Measurements from ENCODE around the gene CEBPG.

Gene CEBPG

DNA sequence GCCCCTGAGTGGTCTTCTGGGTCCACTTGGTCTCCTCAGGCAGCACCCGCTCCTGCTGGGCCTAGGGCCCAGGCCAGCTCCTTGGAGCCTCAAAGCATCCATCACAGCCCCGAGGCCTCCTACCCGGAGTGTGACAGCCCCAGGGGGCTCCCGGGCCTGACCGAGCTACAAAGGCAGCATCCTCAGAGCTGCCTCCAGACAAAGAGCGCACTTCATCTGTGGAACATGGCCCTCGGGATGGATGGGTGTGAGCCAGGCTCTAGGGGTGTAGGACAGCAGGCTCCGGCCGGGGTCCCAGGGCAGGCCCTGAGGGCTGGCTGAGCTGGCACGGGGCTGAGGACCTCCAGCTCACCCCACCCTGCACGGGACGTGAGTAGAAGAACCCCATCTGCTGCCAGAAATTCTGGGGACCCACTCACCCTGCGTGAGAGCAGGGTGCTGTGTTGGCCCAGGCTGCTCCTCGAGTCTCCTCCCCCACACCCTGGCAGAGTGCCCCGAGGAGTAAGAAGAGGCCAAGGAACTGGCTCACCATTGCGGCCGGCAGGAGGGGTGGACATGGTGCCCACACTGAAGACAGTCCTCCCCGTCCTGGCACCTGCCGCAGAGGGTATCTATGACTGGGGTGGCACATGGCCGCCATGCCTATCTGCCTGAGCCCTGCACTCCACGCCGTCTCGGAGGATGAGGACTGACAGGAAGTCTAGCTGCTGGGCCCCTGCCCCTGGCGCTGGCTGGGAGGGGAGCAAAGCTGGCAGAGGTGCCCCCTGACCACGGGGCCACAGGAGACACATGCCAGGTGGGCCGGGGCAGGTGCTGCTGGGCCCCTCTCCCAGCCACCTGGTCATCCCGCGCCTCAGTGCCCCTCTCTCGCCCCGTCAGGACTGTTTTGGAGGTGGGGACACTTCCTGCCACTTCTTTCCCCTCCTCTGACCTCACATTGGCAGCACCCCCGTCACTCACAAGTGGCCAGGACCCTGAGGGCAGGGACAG is 22.3 kb downstream of the CEBPG start:
- DNase-seq (ENCODE audit: low read depth), result peak; percentile 48

GRCh38 chr19:33396701-33397535 is 23.4 kb downstream of the CEBPG start:
- DNase-seq (ENCODE audit: low read depth), result no peak

DNA sequence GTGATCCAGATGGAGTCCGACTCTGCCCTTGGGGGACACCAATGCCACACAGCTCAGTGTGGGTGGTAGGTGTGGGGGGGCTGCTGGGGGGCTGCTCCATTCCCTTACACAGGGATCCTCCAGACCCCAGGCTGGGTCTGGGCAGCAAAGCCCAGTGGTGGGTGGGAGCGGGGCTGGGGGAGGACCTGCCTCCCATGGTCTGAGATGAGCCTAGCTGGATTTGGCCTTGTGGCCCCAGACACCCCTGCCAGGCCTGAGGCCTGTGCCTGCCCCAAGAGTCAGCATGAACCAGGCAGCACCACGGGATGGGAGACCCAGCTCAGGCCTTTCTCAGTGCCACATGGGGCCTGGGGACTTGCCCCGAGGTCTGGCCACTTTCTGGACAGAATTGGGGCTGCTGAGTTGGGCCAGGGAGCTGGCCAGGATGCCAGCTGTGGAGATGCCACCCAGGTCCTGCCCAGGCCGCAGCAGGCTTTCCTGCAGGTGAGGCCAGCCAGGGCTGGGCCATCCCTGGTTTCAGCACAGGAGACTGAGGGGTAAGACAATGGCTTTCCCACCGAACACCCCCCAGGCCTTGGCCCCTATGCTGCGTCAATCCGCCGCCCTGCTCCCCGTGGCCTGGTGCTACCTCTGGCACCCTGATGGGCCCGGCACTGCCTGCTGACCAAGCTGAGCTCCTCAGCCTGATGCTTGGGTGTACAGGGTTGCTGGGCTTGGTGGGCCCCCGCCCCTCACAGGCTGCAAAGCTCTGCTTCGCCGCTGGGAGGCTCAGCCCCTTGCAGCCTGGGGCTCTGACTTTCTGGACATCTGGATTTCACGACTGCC is 24.2 kb downstream of the CEBPG start:
- no peak for DNase-seq (ENCODE audit: low read depth)

GRCh38 chr19:33398361-33399060 is 25.0 kb downstream of the CEBPG start:
- DNase-seq (ENCODE audit: low read depth), result no peak

DNA sequence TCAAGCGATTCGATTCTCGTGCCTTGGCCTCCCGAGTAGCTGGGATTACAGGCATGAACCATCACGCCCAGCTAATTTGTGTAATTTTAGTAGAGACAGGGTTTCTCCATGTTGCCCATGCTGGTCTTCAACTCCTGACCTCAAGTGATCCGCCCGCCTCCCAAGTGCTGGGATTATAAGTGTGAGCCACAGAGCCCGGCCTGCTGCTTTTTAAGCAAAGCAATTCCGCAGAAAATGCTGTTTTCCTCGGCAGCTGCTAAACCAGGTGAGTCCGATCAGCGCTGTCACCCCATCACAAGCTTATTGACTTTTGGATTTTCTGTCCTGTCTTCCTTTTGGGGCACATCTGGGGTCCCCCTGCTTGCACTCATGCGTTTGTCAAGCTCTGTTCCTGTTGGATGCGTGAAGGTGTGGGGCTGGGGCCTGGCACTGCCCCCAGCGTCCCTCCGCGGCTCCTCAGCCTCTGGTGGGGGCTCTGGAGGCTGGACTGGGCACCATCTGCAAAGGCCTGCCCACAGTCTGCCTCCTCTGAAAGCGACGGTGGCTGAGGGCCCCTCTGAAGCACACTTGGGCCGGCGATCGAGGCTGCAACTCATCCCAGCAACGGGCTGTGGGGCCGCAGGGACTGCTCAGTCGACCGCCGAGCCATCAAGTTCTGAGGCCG is 25.7 kb downstream of the CEBPG start:
- no peak for DNase-seq (ENCODE audit: low read depth)

- DNase-seq (ENCODE audit: low read depth), result no peak
These were observed 26.5 kb downstream of the CEBPG start for GRCh38 chr19:33399745-33400681.

GRCh38 chr19:33400856-33401682 is 27.6 kb downstream of the CEBPG start:
- DNase-seq (ENCODE audit: low read depth), result no peak

- no peak for DNase-seq (ENCODE audit: low read depth)
These were observed 28.3 kb downstream of the CEBPG start for GRCh38 chr19:33401683-33402420.

- DNase-seq (ENCODE audit: low read depth), result no peak
These were observed 29.1 kb downstream of the CEBPG start for GRCh38 chr19:33402421-33403220.

DNA sequence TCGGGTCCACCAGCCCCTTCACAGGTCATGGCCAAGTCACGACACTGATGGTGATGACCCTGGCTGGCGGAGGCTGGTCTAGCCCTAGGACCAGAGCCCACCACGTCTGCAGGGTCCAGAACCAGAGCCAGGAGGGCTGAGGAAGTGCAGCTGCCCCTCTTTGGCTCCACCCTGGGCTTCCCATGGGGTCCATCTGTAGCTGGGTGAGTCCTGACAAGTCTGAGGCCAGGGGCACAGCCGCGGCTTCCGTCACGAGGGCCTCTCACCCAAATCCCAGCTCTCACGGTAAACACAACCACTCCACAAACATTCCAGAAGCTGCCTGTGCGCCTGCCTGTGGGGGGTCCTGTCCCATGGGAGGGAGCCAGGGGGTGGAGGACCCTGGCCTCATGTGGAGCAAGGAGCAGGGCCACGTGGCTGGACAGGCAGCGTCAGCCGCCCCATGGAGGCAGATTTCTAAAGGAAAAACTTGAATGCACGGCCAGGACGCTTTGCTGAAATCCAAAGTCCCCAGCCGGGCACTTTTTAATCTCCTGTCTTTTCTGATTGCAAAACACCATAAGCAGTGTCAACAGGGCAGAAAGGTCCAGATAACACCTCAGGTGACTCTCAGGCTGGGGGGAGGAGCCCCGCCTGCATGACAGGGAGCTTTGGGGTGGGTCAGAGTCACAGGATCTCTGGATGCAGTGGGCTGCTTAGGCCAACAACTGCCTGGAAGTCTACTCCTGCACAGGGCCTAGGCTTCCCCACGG is 29.9 kb downstream of the CEBPG start:
- DNase-seq (ENCODE audit: low read depth), result no peak

DNA sequence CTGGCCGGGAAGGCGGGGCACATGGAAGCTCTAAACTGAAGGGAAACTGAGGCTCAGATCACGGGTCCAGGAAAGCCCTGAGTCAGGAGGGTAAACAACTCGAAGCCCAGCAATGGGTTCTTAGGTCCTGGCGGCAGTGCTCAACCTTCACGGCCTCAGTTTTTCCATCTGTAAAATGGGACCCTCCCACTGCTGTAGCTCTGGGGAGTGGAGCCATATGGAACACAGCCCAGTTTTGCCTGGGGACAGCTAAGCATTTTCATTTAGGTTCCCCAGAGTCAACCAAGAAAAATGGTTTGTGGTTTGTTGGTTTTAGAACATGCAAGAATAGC is 30.4 kb downstream of the CEBPG start:
- DNase-seq (ENCODE audit: low read depth), result no peak

DNA sequence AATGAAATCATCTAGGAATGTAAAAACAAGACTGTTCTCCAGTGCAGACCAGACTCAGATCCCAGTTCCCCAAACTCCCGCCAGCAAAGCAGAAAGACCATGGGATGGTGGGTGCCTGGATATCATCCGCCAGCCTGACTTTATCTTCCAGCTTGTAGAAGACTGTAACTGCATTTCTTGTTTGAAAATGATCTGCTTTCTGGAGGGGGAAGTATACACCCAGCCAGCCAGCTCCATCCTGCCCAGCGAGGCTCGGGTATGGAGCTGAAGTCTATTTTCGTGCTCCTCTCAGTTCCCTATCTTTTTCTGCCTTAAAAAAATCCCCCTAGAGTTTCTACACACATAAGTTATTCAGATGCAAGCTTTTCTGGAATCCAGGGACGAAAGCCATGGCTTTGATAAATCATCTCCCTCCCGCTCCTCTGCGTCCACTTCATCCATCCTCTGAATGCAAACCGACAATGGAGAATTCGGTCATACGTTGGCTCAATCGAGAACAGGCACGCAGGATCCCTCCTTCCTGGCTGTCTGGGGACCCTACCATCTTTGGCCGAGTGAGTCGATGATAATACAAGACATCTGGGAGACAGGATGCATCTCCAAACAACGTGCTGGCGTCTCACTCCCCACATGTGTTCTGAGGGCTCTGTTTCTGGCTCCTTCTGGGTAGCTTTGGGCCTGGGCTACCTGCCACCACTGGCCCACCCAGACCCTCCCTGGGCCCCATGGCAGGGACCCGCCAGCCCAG is 31.2 kb downstream of the CEBPG start:
- no peak for DNase-seq (ENCODE audit: low read depth)

GRCh38 chr19:33405254-33405552 is 31.7 kb downstream of the CEBPG start:
- no peak for DNase-seq (ENCODE audit: low read depth)

DNA sequence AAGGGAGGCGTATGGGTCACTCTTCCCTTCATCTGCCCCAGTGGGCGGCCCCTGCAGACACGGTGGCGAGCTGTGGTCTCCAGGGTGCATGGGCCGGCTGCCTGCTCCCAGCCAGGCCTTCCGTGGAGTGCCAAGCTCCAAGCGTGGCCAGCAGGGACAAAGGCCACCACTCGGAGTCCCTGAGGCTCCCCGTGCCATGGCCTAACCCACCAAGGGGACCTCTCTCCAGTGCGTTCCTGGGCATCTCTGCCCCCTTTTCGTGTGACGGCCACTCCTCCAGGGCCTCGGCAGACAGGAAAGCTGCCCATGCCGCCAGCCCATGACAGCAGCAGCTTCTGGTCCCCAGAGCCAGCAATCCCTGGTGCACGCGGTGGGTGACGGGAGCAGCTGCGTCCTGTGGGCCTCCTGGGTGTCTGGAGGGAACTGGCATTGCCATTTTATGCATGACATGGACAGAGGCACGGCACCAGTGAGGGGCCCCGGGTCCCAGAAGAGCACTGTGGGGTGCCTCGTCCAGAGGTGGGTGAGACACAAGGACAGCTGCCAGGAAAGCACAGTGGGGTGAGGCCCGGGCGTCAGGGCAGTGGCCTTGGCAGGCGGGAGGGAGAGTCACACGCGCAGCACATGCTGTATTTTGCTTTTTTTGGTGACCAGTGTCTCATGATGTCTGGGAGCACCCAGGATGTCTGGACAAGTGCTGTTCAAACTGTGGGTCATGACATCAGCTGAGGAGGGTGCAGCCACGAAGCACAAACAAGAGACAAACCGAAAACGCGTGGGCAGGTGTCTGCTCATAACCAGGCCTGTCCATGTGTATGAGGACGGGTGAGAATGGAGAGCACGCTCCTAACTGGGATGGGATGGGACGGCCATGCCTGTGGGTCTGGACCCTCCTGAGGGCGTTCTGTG is 32.3 kb downstream of the CEBPG start:
- DNase-seq (ENCODE audit: low read depth), result no peak

GRCh38 chr19:33406521-33407139 is 33.1 kb downstream of the CEBPG start:
- no peak for DNase-seq (ENCODE audit: low read depth)

All from stromal cell of bone marrow (primary cell).